HG03432 (cell line): ENCODE measurements around the gene NPAS3.

Experiments
- ATAC-seq: cut with Tn5 transposase; IDR thresholded peaks from one replicate; pipeline ENCODE4 v1.9.1; 2021; ENCODE audit warnings: mild to moderate bottlenecking, moderate library complexity; ENCODE audit not compliant: unreplicated experiment

NPAS3 gene

GRCh38 chr14:32938719-32939253, at the start of gene NPAS3:
Gene NPAS3, plus strand, starts transcription at chr14:32938879.
- ATAC-seq: peak; percentile 36

GRCh38 chr14:32896979-32897697, 41.5 kb upstream of the NPAS3 start:
- no peak for ATAC-seq

GRCh38 chr14:32897698-32898064, 41.0 kb upstream of the NPAS3 start:
- no peak for ATAC-seq

- ATAC-seq: no peak
Measured at GRCh38 chr14:32898876-32899275, 39.8 kb upstream of the NPAS3 start.

- no peak for ATAC-seq
Measured at GRCh38 chr14:32900547-32900946, 38.1 kb upstream of the NPAS3 start.

- no peak for ATAC-seq
Measured at GRCh38 chr14:32905013-32905412, 33.7 kb upstream of the NPAS3 start.

GRCh38 chr14:32906672-32907071, 32.0 kb upstream of the NPAS3 start:
- ATAC-seq: no peak

GRCh38 chr14:32908196-32909084, 30.2 kb upstream of the NPAS3 start:
- no peak for ATAC-seq

GRCh38 chr14:32913725-32914124, 25.0 kb upstream of the NPAS3 start:
- ATAC-seq: no peak

GRCh38 chr14:32914391-32914790, 24.3 kb upstream of the NPAS3 start:
- ATAC-seq: no peak

- no peak for ATAC-seq
Measured at GRCh38 chr14:32920696-32921276, 17.9 kb upstream of the NPAS3 start.

GRCh38 chr14:32925439-32925838, 13.2 kb upstream of the NPAS3 start:
- ATAC-seq: no peak

- no peak for ATAC-seq
Measured at GRCh38 chr14:32932302-32932913, 6.3 kb upstream of the NPAS3 start.

- ATAC-seq: no peak
Measured at GRCh38 chr14:32932914-32933628, 5.6 kb upstream of the NPAS3 start.

- no peak for ATAC-seq
Measured at GRCh38 chr14:32933629-32934072, 5.0 kb upstream of the NPAS3 start.

- ATAC-seq: no peak
Measured at GRCh38 chr14:32934073-32934880, 4.4 kb upstream of the NPAS3 start.

- ATAC-seq: no peak
Measured at GRCh38 chr14:32934881-32935633, 3.6 kb upstream of the NPAS3 start.

GRCh38 chr14:32939254-32940065, 781 bp downstream of the NPAS3 start:
- ATAC-seq: peak; percentile 51
